Hepatocyte (in vitro differentiated cells): ENCODE results near the gene C16orf96.

ENCODE experiments used
- CTCF ChIP-seq: fragments of 200-600 bp; sonication (generic); IDR thresholded peaks from 2 replicates; pipeline ENCODE4 v1.5.1; 2016; ENCODE audit warnings: antibody characterized with exemption, mild to moderate bottlenecking; ENCODE audit not compliant: poor library complexity
- EZH2 ChIP-seq: fragments of 200-600 bp; sonication (generic); IDR thresholded peaks from 2 replicates; pipeline ENCODE4 v1.6.1; 2016; ENCODE audit warnings: antibody characterized with exemption, mild to moderate bottlenecking, borderline replicate concordance
- EZH2phosphoT487 ChIP-seq: fragments of 200-600 bp; sonication (generic); IDR thresholded peaks from one replicate; pipeline ENCODE4 v1.6.1; 2018; ENCODE audit warnings: antibody characterized with exemption, mild to moderate bottlenecking, low read depth, moderate library complexity; ENCODE audit not compliant: unreplicated experiment, severe bottlenecking

GRCh38 chr16:4510747-4511426 is 45.3 kb upstream of the C16orf96 start:
- no peak for TF ChIP-seq EZH2
- no peak for TF ChIP-seq CTCF
- TF ChIP-seq EZH2phosphoT487, result no peak
